Stimulated activated CD4-positive, alpha-beta T cell treated with anti-CD3 and anti-CD28 coated beads, Interleukin-1b, Interleukin-23, amount 100 ng/mL, for 4 hours (primary cell): ENCODE results near the gene GSTM3.
"Not testable (repeated sequence)": the region's sequence is repeated elsewhere in the genome, so short reads cannot be mapped to it uniquely, and the experiment has no call there.

Source experiments
- DNase-seq, 2 donors: peaks; one replicate each; pipeline ENCODE4 v3.0.0-alpha.2; 2020; ENCODE audit warnings: low read depth in 2 of 2

The GSTM3 gene

DNA sequence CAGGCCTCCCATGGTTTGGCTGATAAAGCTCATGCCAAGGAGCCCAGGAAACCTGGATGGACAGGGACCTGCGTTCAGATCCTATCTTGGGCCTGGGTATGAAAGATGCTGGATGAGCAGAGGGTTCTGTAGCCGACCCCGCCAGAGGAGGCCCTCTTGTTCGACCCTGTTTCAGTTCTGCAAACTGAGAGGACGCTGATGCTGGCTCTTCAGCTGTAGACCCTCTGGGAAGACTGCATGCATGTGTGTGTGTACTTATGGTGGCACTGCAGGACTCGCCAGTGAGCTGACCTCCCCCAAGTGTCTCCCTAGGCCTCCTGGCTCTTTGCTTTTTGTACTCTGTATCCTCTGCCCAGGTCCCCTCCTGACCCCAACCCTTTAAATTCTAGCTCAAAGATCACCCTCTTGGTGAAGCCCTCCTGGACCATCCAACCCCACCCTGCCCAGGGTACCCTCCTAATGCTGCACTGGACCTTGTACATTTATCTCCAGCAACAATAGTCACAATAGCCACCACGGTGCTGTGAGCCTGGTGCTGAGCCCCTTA lies 21.3 kb upstream of the GSTM3 start:
- DNase-seq = no peak

DNA sequence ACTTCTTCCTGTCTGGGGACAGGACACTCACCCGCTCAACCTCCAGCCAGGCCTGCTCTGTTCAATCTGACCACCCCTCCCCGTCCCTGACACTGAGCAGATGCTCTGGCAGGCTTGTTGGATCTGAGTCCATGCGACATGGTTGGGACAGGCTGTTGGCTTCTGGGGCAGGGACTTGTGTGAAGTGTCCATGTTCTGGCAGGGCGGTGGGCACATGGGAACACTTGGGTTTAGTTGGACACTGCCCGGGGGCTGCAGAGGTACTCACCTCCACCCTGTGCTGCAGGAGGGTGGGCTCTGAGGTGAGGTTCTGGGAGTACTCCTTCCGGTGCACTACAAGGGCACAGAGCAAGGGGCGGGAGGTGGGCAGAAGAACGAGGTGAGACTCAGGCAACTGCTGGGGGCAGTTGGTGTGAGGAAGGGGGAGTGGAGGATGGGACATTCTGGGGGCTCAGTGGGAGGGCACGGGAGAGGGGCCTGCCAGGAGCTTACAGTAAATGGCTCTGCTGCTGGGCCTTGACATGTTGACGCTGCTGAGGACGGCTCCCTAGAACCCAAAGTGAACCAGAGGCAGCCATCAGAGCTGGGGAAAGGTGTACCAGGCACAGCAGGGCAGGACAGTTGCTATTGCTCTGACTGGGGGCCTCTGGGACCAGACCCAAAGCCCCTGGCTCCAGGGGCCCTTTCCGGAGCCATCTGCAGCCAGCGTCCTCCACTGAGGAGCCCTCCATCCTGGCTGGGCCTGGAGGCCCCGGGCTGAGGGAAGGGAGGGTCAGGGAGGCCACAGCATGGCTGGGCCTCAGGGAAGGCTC lies 20.6 kb upstream of the GSTM3 start:
- no peak for DNase-seq

GRCh38 chr1:109760581-109761226 lies 19.9 kb upstream of the GSTM3 start:
- no peak for DNase-seq

DNA sequence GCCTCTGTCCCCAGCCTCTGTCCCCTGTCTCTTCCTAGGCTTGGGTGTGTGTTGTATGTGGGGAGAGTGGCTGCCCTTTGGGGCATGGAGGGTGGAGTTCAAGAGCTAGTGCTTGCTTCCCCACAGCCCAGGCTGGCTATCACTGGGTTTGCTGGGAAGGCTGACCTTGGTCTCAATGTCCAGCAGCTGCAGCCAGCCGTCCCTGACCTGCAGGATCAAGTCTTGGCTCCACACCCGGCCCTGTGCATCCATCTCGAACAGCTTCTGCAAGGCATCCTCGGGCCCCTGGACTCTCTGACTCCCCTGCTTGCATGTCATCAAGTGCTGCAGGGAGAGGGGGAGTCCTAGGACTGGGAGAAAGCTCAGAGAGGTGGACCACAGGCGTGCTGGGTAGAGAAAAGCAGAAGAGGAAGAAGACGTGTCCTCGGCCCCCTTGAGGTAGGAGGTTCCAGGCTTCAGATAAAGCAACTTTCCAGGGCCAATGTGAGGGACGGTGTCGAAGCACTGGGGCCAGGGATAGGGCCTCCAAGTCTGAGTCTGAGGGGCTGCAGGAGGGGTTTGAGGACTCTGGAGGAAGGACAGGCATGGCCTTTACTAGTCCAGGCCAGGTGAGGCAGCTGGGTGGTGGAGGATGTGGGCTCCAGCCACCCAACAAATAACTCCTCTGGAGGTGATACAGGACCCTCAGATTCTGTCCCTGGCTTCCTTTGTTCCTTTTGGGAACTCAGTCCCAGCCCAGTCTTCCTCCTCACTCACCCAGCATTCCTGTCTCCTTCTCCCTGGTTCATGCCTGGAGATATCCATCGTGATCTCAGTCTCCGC lies 18.9 kb upstream of the GSTM3 start:
- DNase-seq = no peak

DNA sequence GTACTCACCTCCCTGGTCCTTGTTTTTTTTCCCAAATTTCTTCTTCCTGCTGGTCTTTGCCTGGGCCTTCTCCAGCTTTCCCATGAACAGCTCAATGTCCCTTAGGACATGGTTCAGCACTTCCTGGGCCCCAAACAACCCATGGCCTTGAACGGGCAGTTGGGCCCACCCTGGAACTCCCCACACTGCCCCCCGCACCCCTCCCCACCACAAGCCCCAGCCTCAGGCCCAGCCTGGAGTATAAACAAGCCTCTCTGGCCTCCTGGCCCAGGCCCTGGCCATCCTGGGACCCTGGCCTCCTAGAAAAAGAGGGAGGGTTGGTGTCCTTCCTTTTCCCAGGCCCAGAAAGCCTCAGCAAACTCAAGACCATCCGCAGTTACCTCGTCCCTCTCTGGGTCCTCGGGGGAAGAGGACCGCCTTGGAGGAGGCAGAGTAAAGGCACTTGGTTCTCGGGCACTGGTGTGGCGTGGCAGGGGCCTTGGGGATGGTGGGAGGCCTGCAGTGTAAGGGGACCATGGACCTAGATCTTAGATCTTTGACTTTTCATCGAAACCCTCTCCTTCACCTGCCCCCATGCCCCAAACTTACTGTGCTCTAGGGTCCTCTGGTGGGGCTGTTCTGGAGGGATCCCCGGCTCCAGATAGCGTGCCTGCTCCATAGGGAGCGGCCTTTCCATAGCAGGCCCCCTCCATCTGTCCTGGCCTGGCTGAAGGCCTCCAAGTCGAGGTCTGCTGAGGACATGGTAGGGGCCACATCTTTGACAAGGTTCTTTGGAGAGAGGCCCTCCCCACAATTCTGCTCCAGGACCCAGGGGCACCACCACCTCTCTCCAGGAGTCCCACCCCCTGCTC lies 17.3 kb upstream of the GSTM3 start:
- no peak for DNase-seq

- no peak for DNase-seq
Observed at GRCh38 chr1:109756848-109757521, 16.1 kb upstream of the GSTM3 start.

DNA sequence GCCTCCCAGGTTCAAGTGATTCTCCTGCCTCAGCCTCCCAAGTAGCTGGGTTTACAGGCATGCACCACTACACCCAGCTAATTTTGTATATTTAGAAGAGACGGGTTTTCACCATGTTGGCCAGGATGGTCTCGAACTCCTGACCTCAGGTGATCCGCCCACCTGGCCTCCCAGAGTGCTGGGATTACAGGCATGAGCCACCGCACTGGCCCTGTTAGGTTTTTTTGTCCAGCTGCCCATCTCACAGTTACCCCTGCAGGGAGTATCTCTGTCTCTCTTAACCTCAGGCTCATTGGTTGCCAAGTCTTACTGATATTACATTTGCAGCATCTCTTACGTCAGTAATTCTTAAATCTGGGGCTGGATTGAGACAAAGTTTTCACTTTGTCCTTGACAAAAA lies 15.5 kb upstream of the GSTM3 start:
- not testable (repeated sequence) for DNase-seq

GRCh38 chr1:109754738-109755137 lies 13.9 kb upstream of the GSTM3 start:
- no peak for DNase-seq

DNA sequence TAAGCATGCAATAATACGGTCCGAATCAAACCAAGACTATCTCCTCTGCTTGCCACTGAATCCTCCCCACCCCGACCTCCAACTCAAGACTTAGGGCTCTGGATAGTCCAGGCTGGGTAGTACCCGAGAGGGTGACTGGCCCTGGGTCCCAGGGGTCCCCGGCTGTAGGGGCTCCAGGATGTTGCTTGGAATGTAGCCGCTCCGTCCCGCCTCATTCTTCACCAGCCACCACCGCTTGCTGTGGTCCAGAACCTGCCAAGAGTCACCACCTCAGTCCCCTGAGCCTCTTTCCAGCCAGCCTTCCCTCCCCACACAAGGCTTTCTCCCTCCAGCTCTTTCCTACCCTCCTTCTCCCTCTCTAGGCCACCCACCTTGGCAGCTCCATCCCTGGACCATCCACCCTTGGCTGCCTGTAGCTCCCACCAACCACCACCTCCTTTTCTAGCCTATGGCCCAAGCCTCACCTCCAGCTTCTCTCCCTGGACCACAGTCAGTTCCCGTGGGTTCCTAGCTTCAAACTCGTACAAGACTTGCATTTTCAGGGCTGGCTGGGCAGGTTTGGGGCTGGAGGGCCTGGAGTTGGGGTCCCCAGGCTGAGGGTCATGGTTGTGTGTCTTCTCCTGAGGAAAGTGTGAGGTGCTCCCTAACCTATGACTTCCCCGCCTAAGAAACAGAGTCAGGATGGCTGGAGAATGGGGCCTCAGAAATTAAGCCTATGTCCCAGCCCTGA lies 10.9 kb upstream of the GSTM3 start:
- no peak for DNase-seq

- DNase-seq = no peak
Observed at GRCh38 chr1:109750920-109751319, 10.1 kb upstream of the GSTM3 start.

DNA sequence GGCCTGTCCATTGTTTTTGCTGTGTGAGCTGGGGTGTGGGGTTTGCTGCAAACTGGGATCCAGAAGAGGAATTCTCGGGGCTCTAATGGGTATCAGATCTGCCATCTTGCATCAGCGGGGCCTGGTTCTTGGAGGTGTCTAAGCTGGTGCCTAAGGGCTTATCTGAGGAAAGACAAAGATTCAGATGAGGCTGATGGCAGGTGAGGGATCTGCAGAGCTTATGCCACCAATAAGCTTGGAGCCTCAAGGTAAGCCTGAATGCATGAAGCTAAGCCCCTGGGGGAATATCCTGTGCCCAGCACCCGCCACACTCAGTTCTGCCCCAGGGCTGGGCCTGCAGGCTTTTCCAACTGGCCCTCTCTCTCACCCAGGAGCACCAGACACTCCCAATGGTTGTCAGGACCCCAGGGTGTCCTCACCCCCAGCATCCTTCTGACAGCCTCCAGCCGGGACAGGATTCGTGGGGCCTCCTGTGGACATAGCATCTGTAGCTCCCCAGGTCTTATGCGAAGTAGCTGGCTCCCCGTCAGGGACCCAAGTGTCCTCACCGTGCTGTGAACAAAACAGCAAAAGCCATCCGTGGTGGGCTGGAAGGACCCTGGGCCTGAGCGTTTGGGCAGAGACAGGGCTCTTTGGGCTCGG lies 9.5 kb upstream of the GSTM3 start:
- DNase-seq = no peak

DNA sequence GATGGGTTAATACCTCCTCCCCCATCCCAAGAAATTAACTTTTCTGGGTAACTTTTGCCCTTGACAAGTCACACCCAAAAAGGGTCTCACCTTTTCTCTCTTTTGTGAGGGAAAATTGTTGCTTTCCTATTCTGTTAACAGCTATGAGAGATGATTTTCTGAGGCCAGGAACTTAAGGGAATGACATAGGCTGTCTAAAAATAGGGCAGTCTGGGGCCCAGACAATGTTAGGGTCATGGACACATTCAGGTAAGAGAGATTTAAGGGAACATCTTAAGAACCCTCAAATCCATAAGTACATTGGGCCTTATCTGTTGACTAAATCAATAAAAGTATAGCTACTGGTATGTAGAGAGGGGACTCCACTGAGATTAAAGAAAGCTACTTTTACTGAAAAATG lies 8.4 kb upstream of the GSTM3 start:
- DNase-seq = no peak

GRCh38 chr1:109748311-109748710 lies 7.5 kb upstream of the GSTM3 start:
- not testable (repeated sequence) for DNase-seq

GRCh38 chr1:109739738-109740614 lies 862 bp downstream of the GSTM3 start:
- peak; percentile 79 to 88 for DNase-seq

- DNase-seq = no peak
Observed at GRCh38 chr1:109733236-109733870, 7.5 kb downstream of the GSTM3 start.

- no peak for DNase-seq
Observed at GRCh38 chr1:109732390-109732881, 8.4 kb downstream of the GSTM3 start.

DNA sequence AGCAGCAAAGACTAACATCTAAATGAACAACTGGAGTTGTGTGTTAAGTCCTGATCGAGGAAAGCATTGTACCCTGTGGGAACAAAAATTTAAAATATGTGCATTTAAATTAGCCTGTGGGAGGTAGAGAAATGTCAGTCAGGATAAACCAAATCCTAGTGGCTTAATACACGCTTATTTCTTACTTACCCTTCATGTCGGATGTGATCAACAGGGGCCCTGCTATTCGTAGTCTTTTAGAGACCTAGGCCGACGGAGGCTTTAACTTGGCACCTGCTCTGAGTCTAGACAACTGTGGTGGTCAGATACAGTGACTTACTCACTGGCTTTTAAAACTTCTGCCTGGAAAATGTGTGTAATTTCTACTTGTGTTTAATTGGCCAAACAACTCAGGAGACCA lies 10.2 kb downstream of the GSTM3 start:
- DNase-seq = no peak

GRCh38 chr1:109728870-109729269 lies 12.0 kb downstream of the GSTM3 start:
- no peak for DNase-seq
